Left hindlimb (tissue), 1 donor: Measurements from ENCODE around the gene DOCK3.
"Not testable (repeated sequence)": the region's sequence is repeated elsewhere in the genome, so short reads cannot be mapped to it uniquely, and the experiment has no call there.

Source experiments
- DNase-seq: peaks from one replicate; pipeline ENCODE4 v3.0.0-alpha.2; 2018

Gene DOCK3

GRCh38 chr3:51378726-51379125 lies 704.0 kb downstream of the DOCK3 start:
- DNase-seq, result peak; percentile 19

- DNase-seq, result peak; percentile 25
Measured at GRCh38 chr3:51379301-51379700, 704.6 kb downstream of the DOCK3 start.

GRCh38 chr3:51379746-51380455 lies 705.2 kb downstream of the DOCK3 start:
- no peak for DNase-seq

- DNase-seq, result no peak
Measured at GRCh38 chr3:51380601-51381332, 706.0 kb downstream of the DOCK3 start.

GRCh38 chr3:51381333-51381705 lies 706.6 kb downstream of the DOCK3 start:
- DNase-seq, result no peak

GRCh38 chr3:51382076-51382745 lies 707.5 kb downstream of the DOCK3 start:
- DNase-seq, result peak; percentile 24

- no peak for DNase-seq
Measured at GRCh38 chr3:51382947-51383578, 708.3 kb downstream of the DOCK3 start.

- peak; percentile 54 for DNase-seq
Measured at GRCh38 chr3:51384055-51384725, 709.5 kb downstream of the DOCK3 start.

- peak; percentile 99 for DNase-seq
Measured at GRCh38 chr3:51384726-51385473, 710.2 kb downstream of the DOCK3 start, which contains the start of gene MANF. Gene MANF (plus strand): TSS chr3:51385291. CDS start chr3:51385343, 52 bp downstream.

- no peak for DNase-seq
Measured at GRCh38 chr3:51385621-51386091, 710.9 kb downstream of the DOCK3 start.

- no peak for DNase-seq
Measured at GRCh38 chr3:51386159-51386851, 711.6 kb downstream of the DOCK3 start.

GRCh38 chr3:51386852-51387229 lies 712.1 kb downstream of the DOCK3 start:
- no peak for DNase-seq

- DNase-seq, result not testable (repeated sequence)
Measured at GRCh38 chr3:51387281-51387680, 712.6 kb downstream of the DOCK3 start.

GRCh38 chr3:51388286-51389029 lies 713.7 kb downstream of the DOCK3 start:
- DNase-seq, result no peak

- DNase-seq, result no peak
Measured at GRCh38 chr3:51389423-51390183, 714.9 kb downstream of the DOCK3 start.

- DNase-seq, result no peak
Measured at GRCh38 chr3:51390246-51391074, 715.7 kb downstream of the DOCK3 start.

GRCh38 chr3:51391075-51391565 lies 716.4 kb downstream of the DOCK3 start, which contains the start of gene RBM15B:
Gene RBM15B (plus strand): TSS chr3:51391285. CDS start chr3:51391400, 115 bp downstream.
- DNase-seq, result peak; percentile 98
